ENCODE results near the gene THRA.
A peak's percentile ranks its signal among the peaks of the same experiment; 100 is the strongest.

THRA gene, protein sequence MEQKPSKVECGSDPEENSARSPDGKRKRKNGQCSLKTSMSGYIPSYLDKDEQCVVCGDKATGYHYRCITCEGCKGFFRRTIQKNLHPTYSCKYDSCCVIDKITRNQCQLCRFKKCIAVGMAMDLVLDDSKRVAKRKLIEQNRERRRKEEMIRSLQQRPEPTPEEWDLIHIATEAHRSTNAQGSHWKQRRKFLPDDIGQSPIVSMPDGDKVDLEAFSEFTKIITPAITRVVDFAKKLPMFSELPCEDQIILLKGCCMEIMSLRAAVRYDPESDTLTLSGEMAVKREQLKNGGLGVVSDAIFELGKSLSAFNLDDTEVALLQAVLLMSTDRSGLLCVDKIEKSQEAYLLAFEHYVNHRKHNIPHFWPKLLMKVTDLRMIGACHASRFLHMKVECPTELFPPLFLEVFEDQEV
- long read RNA-seq, partial matches to known transcripts, result 1 of 1 reads
- long read RNA-seq, other reads (novel, unspliced or antisense), result 0 of 1 reads

- TF ChIP-seq SPI1 (IDR thresholded peaks at IDR 0.05; ENCODE audit: borderline replicate concordance, low read depth), result no peak
- no peak for TF ChIP-seq POLR2AphosphoS5 (IDR thresholded peaks at IDR 0.05; ENCODE audit: low read depth)
- TF ChIP-seq CTCF (IDR thresholded peaks at IDR 0.05; ENCODE audit: insufficient read depth, low read length), result no peak
- TF ChIP-seq GABPA (IDR thresholded peaks at IDR 0.05; ENCODE audit: low read depth), result no peak
- TF ChIP-seq REST (IDR thresholded peaks at IDR 0.05; ENCODE audit: insufficient replicate concordance, low read depth), result no peak
- peak within 1 kb of the TSS; percentile 88 for H3K27ac ChIP-seq (replicated peaks)
- H3K4me3 ChIP-seq (replicated peaks; ENCODE audit: insufficient read depth, low read length), result peak within 1 kb of the TSS; percentile 79
- no peaks in the 10 kb centered on the region for H3K27me3 ChIP-seq (ENCODE audit: insufficient read depth, poor library complexity, severe bottlenecking)
- DNase-seq (ENCODE audit: low read depth in 1 of 2, low spot score in 1 of 2), result peak in 1 of 2 experiments; percentile 57
These were observed at the start of gene THRA for GRCh38 chr17:40062329-40063186. Gene THRA (plus strand): TSS chr17:40062965. CDS start chr17:40074489, 11,524 bp downstream.

GRCh38 chr17:40014375-40014980 lies 48.3 kb upstream of the THRA start:
- Histone ChIP-seq H3K27ac (replicated peaks) (no peak overlapping the region), H3K4me3 (replicated peaks; ENCODE audit: insufficient read depth, low read length) (no peak overlapping the region), H3K27me3 (ENCODE audit: insufficient read depth, poor library complexity, severe bottlenecking) (peaks cover 2% of the 10 kb centered on the region)
- DNase-seq (ENCODE audit: low read depth in 1 of 2, low spot score in 1 of 2), result no peak
- TF ChIP-seq POLR2AphosphoS5 (IDR thresholded peaks at IDR 0.05; ENCODE audit: low read depth), result no peak
- TF ChIP-seq CTCF (IDR thresholded peaks at IDR 0.05; ENCODE audit: insufficient read depth, low read length), result no peak
- no peak for TF ChIP-seq GABPA (IDR thresholded peaks at IDR 0.05; ENCODE audit: low read depth)
- no peak for TF ChIP-seq REST (IDR thresholded peaks at IDR 0.05; ENCODE audit: insufficient replicate concordance, low read depth)
- TF ChIP-seq SPI1 (IDR thresholded peaks at IDR 0.05; ENCODE audit: borderline replicate concordance, low read depth), result no peak

- Histone ChIP-seq H3K27me3 (ENCODE audit: insufficient read depth, poor library complexity, severe bottlenecking) (peaks cover 2% of the 10 kb centered on the region), H3K4me3 (replicated peaks; ENCODE audit: insufficient read depth, low read length) (no peak within 1 kb of the TSS), H3K27ac (replicated peaks) (no peak within 1 kb of the TSS)
- DNase-seq (ENCODE audit: low read depth in 1 of 2, low spot score in 1 of 2), result no peak
- TF ChIP-seq GABPA (IDR thresholded peaks at IDR 0.05; ENCODE audit: low read depth) (no peak), REST (IDR thresholded peaks at IDR 0.05; ENCODE audit: insufficient replicate concordance, low read depth) (no peak), POLR2AphosphoS5 (IDR thresholded peaks at IDR 0.05; ENCODE audit: low read depth) (no peak), SPI1 (IDR thresholded peaks at IDR 0.05; ENCODE audit: borderline replicate concordance, low read depth) (no peak)
These were observed 47.5 kb upstream of the THRA start, which contains the start of gene CSF3 for GRCh38 chr17:40015005-40015997. Gene CSF3 (plus strand): TSS chr17:40015440. CDS start chr17:40015475, 35 bp downstream.
